NOMO-1 treated with DMSO at 0.1 percent for 48 hours (cell line): Measurements from ENCODE around the gene CYLC2.

Source experiments
- DNase-seq: peaks from one replicate; lab custom pipeline; 2025; ENCODE audit not compliant: unreplicated experiment; lab: John Stamatoyannopoulos, UW

Gene CYLC2, protein sequence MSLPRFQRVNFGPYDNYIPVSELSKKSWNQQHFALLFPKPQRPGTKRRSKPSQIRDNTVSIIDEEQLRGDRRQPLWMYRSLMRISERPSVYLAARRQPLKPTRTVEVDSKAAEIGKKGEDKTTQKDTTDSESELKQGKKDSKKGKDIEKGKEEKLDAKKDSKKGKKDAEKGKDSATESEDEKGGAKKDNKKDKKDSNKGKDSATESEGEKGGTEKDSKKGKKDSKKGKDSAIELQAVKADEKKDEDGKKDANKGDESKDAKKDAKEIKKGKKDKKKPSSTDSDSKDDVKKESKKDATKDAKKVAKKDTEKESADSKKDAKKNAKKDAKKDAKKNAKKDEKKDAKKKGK

DNA sequence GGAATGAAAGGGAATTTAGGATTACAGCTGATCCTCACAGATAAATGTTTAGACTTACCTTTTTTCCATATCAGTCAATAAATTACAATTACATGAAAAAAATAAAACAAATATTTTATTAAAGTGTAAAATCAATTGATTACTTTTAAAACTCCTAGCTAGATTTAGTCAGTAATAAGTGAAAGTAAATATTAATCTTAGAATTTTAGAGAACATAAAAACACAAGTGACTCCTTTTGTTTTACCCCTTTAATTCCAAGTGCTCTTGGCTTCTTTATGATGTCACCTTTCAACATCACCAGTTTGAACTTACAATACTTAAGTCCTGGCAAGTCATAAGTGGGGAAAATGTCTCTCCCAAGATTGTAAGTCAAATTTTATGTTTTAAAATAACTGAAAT is at the start of gene CYLC2:
TSS of gene CYLC2 (plus strand) at position 301 of the 400 bp plus-strand sequence. CDS start at position 349, 48 bp downstream.
- no peak for DNase-seq

DNA sequence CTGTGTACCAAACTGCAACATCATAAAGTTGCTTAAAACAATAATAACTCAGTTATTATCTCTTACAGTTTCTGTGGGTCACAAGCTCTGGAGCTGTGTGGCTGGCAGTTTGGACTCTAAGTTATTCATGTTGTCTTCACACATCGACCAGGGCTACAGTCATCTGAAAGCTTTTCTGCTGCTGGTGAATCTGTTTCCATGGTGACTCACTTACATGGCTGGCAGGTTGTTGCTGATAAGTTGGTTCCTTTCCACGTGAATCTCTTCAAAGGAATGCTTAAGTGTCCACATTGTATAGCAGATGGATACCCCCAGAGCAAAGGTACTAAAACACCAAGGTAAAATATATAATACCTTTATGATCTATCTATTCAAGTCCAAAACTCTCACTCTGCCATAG is 44.8 kb upstream of the CYLC2 start:
- no peak for DNase-seq

DNA sequence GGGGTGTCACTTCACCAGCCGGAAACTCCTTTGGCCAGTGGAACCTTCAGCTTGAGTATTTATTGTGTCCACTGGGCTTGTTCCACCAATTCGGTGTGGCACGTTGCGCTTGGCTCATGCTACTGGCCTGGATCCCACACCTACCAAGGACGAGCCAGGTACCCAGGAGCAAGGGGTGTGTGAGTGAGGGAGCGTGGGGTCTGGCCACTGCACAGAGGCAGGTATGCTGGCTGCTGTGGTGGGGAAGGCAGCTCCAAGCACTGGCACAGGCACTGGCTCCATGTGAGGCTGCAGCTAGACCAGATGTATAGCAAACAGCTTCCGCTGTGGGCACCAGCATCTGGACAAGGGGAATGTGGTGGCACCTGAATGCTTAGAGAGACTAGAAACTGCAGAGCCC is 28.1 kb upstream of the CYLC2 start:
- no peak for DNase-seq

DNA sequence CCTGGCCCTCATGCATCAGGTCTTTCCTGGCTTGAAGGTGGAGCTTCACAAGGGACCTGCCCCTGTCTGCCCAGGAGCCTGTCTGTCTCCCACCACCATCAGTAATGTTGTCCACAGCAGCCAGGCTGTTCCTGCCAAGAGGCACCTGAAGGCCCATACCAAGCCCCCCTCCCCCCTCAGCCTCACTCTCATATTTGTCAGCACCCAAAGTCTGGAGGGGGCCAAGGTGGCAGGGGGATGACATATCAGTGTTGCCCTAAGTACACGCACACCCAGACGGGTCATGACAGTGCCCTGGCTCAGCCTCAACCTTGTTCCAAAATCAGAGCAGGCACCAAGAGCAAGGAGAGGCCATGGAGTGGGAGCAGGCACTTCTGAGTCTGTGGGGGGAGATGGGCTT is 27.2 kb upstream of the CYLC2 start:
- no peak for DNase-seq

DNA sequence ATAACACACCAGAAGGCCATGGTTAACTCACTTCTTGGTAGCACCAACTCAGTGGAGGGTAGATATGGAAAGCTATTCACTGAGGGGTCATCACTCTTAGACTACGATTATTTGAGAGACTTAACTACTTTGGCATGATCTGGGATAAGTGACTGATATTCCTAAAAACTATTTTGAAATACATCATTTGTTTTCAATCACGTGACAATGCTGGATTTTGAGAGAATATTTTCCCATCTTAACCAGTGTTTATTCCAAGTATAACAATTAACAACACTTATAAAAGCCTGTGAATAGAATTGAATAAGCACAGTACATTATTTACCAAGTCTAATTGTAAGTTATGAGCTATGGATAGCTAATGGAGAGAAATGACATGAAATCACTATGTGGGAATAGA is 22.4 kb upstream of the CYLC2 start:
- no peak for DNase-seq

DNA sequence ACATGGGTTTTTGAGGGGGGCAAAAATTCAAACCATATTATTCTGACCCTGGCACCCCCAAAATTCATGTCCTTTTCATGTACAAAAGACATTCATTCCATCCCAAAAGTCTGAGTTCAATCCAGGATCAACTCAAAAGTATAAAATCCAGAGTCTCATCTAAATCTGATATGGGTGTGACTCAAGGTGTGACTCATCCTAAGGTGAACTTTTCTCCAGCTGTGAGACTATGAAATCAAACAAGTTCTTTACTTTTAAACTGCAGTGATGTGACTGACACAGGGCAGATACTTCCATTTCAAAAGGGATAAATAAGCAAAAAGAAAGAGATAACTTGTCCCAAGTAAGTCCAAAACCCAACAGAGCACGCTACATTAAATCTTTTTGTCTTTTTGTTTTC is 20.6 kb upstream of the CYLC2 start:
- DNase-seq: no peak

DNA sequence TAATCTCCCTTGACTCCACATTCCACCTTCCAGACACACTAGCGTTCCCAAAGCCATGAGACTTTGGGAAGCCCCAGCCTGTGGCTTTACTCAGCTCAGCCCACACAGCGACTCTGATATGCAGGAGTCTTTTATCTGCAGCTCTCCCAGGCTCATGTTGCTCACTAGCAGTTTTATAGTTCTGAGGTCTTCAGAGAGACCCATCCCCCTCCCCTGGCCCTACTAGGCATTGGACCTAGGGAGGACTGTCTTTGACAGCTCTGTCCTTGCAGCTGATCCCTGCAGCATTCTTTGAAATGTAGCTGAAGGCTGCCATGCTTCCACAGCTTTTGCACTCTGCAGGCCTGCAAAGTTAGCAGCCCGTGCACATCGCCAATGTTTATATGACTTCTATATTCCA is 19.9 kb upstream of the CYLC2 start:
- DNase-seq: no peak

DNA sequence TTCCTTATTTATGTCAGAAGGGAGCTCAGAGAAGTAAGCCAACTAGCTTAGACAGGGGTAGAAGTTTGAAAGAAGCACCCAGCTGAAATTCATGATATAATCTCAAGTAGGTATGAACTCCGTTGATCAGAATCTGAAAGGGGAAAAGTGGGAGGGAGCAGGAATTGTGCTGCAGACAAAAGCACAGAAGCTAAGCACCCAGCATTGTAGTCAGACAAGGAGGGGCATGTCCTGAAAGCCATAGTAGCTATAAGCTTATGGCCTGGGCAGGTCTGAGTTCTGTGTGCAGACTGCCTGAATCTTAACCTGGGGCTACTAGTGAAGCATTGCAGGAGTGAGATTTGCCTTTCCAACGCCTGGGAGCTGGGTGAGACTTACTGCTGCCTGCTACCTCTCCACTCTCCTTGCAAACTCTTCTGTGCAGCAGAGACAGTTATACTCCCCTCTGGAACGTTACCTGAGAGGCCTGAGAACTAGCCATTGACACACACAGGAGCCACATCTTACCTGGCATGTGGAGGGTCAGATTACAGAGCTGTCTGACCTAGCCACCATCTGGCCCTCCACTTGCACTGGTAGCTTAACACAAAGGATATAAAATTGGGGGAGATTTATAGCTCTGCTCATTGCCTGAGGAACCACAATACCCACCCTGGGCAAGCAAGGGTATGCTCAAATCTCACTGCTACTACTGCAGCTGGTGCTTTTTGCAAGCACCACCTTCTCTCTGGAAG is 9.8 kb upstream of the CYLC2 start:
- DNase-seq: no peak

DNA sequence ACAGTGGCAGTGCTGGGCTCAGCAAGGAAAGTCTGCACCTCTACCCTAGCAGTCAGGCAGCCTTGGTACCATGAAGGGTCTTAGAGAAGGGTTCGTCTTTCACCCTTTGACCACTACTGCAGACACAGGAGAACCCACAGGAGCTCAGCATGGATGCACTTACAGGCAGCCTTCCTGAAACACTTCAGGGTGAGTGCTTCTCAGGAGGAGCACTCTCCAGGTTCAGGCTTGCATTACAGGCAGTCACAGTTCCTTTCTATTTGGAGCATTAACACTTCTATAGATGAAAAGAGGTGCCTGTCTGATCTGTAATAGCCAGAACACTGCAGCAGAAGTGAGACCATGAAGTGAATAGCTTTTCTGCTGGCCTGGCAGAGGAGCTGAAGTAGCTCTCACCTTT is 8.7 kb upstream of the CYLC2 start:
- DNase-seq: no peak

DNA sequence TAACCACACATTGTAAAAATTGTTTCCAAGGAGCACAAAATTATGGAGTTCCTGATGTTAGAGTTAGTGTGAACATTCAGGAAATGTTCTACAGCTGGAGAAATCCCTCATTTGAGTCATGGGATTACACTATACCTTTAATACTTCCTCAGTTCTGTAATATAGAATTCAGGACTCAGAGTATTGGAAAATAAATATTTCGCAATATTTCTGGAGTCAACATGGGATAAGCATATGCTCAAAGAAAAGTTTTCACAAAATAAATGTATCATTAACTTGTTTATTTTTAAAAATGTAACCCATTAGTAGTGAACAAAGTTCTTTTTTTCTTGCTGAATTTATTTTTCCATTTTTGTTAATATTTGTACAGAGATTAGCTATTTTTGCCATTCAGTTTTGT is 8.6 kb downstream of the CYLC2 start:
- no peak for DNase-seq

DNA sequence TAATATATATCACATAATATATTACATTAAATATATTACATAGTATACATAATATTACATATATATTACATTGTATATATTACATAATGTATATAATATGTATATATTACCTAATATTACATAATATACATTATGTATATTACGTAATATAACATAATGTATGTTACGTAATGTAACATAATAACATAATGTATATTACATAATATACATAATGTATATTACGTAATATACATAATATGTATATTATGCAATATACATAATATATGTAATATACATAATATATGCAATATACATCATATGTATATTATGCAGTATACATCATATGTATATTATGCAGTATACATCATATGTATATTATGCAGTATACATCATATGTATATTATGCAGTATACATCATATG is 19.1 kb downstream of the CYLC2 start:
- no peak for DNase-seq

DNA sequence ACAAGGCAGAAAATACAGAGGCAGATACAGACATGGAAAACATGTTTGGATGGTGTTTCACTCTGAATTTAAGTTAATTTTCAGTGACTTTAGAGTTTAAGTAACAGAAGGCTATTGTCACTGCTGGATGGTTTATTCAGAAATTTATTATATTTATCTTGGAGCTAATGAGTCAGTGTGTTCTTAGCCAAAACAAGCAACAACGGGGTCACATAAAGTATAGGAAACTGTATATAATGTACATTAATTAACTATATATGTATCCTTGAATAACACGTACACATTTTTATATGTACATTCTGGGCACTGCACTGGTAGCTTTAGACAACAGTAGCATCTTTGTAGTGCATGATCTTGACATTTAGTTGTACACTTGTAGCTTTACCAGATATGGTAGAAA is 30.7 kb downstream of the CYLC2 start:
- DNase-seq: no peak

DNA sequence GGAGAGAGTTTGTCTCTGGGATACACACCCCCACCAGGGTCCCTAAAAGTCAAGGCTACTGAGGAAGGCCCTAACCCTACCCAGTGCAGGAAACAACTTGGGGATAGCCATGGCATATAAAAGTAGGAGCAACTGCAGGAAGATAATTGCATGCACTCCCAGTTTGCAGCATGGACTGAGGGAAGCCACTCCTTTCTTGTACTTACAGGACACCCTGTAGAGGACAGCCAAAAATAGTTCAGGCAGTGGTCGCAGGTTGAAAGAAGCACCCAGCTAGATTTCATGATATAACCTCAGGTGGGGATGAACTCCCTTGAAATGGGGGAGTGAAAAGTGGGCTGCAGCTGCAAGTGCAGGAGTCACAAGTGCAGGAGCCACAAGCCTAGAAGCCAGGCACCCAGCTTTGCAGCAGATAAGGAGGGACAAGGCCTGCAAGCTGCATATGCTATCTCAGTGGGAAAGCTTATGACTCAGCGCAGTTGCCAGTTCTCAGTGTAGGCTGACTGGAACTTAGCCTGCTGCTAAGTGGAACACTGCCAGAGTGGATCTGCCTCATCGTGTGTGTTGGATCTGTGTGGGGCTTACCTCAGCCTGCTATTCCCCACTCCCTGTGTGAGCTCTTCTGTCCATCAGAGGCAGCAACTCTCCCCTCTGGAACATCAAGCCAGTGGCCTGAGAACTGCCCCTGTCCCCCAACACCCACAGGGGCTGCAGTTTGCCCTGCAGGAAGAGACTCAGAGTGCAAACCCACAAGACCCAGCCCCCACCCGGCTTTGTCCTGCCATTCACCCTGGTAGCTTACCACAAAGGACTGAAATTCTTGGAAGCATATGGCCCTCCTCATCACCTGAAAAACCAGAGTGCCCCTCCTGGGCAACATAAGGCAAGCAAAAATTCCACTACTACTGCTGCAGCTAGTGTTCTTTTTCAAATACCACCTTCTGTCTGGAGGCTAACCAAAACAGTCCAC is 42.7 kb downstream of the CYLC2 start:
- DNase-seq: no peak

DNA sequence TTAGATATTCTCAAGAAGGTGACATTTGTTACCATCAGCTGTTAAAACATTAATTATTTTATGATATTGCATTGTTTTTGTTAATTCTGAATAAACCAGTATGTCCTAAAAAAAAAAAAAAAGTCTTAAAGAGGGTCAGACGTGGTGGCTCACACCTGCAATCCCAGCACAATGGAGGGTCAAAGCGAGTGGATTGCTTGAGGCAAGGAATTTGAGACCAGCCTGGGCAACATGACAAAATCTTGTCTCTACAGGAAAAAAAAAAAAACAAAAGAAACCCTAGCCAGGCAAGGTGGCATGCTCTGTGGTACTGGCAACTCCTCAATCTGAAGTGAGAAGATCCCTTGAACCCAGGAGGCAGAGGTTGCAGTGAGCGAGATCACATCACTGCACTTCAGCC is 46.8 kb downstream of the CYLC2 start:
- no peak for DNase-seq
